Thyroid gland (tissue), 4 donors: ENCODE measurements around the gene LDLR. TPM values are rescaled to one million over a fixed set of nuclear protein-coding genes. Genes with fewer than 3 reads are reported as not detected.
"Not testable (repeated sequence)": the region's sequence is repeated elsewhere in the genome, so short reads cannot be mapped to it uniquely, and the experiment has no call there.

Experiments used
- DNase-seq, 2 donors: peaks; one replicate each; pipeline ENCODE4 v3.0.0-alpha.2; 2019
- H3K27ac ChIP-seq, 3 donors: fragments of 200-600 bp; sonication (generic); 1 replicate in 2 of 3; 2 replicates in 1 of 3; pipeline ENCODE4 v1.5.1; 2016 to 2019; ENCODE audit warnings: mild to moderate bottlenecking in 1 of 3, moderate library complexity in 1 of 3
- H3K27me3 ChIP-seq: fragments of 200-600 bp; sonication (generic); one replicate; pipeline ENCODE4 v1.5.1; 2019
- H3K36me3 ChIP-seq, 2 donors: fragments of 200-600 bp; sonication (generic); one replicate each; pipeline ENCODE4 v1.5.1; 2016 to 2019
- H3K4me1 ChIP-seq, 2 donors: fragments of 200-600 bp; sonication (generic); one replicate each; pipeline ENCODE4 v1.5.1; 2017 to 2019
- H3K4me3 ChIP-seq, 3 donors: fragments of 200-600 bp; sonication (generic); replicated peaks in 1 of 3; 1 replicate in 2 of 3; 2 replicates in 1 of 3; pipeline ENCODE4 v1.5.1; 2016; ENCODE audit warnings: mild to moderate bottlenecking in 1 of 3
- H3K9me3 ChIP-seq: fragments of 200-600 bp; sonication (generic); one replicate; pipeline ENCODE4 v1.5.1; 2017
- POLR2A ChIP-seq, 2 donors: fragments of 450-650 bp; IDR thresholded peaks; one replicate each; pipeline ENCODE4 v1.6.1; 2017; ENCODE audit warnings: antibody characterized with exemption in 2 of 2, mild to moderate bottlenecking in 2 of 2, moderate library complexity in 1 of 2
- WGBS, 2 donors: methylation state at CpG; one replicate each; pipeline ENCODE4 v1.1.5; 2017; 5-methylcytosine and 5-hydroxymethylcytosine counted together
- intact Hi-C: fragments of 100-400 bp; cut with DNase I; formaldehyde crosslinking; loops from one replicate; pipeline ENCODE4 v1.15.1; 2023
- total RNA-seq, 4 donors: library from RNA; depleted of rRNA; stranded (reverse); fragments of >200 nt; gene quantifications; one replicate each; pipeline ENCODE4 v1.2.3, GENCODE V29; 2016
- TF ChIP-seq, protein P1 (sequence below), 6 experiments: fragments of 200-600 bp in 3 of 6; fragments of 450-650 bp in 3 of 6; sonication (generic) in 3 of 6; IDR thresholded peaks; one replicate each; pipeline ENCODE4 v1.5.1; 2016 to 2019; ENCODE audit warnings: antibody characterized with exemption in 6 of 6, mild to moderate bottlenecking in 2 of 6, inconsistent platforms in 1 of 6, moderate library complexity in 1 of 6

LDLR gene
- total RNA-seq, 4 donors from 2014 or later = 8.7 to 39.1 (median 20.3) TPM

DNA sequence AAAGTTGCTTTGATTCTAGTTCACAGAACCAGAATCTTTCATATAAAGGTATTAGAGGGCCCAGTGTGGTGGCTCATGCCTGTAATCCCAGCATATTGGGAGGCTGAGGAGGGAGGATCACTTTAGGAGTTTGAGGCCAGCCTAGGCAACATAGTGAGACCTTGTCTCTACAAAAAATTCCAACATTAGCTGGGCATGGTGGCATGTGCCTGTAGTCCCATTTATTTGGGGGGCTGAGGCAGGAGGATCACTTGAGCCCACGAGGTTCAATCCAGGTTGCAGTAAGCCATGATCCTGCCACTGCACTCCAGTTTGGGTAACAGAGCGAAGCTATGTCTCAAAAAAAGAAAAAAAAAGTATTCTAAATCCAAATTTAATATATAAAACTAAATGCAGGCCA lies 9.1 kb downstream of the LDLR start:
- no peaks in the 10 kb centered on the region for H3K27me3 ChIP-seq
- WGBS, 2 donors = 96 to 100% methylated on average over 2 of the region's 2 CpGs
- H3K27ac ChIP-seq = no peak overlapping the region
- no peaks in the 10 kb centered on the region for H3K9me3 ChIP-seq
- intact Hi-C loops = no loop called here
- H3K4me1 ChIP-seq = peaks cover 27 to 32% of the 10 kb centered on the region in 2 donors
- DNase-seq = no peak
- no peak overlapping the region for H3K4me3 ChIP-seq
- peaks cover 0 to 6% of the 10 kb centered on the region in 2 donors for H3K36me3 ChIP-seq
- TF ChIP-seq, protein P1, sequence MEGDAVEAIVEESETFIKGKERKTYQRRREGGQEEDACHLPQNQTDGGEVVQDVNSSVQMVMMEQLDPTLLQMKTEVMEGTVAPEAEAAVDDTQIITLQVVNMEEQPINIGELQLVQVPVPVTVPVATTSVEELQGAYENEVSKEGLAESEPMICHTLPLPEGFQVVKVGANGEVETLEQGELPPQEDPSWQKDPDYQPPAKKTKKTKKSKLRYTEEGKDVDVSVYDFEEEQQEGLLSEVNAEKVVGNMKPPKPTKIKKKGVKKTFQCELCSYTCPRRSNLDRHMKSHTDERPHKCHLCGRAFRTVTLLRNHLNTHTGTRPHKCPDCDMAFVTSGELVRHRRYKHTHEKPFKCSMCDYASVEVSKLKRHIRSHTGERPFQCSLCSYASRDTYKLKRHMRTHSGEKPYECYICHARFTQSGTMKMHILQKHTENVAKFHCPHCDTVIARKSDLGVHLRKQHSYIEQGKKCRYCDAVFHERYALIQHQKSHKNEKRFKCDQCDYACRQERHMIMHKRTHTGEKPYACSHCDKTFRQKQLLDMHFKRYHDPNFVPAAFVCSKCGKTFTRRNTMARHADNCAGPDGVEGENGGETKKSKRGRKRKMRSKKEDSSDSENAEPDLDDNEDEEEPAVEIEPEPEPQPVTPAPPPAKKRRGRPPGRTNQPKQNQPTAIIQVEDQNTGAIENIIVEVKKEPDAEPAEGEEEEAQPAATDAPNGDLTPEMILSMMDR (IDR thresholded peaks at IDR 0.05) = no peak
- no peak for TF ChIP-seq POLR2A (IDR thresholded peaks at IDR 0.05)

DNA sequence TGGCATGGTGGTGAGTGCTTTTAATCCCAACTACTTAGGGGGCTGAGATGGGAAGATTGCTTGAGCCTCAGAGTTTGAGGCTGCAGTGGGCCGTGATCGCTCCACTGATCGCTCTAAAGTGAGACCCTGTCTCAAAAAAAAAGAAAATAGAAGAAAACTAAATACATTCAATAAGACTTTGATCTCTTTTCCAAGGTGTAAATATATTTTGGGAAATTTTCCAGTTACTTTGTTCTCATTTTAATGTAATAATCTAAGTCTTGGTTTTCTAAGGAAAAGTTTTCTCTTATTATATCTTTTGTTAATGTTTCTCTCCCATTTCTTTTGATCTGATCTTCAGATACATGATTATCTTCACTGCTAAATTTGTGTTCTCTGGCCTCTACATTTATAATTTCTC lies 9.6 kb downstream of the LDLR start:
- WGBS, 2 donors = 82 to 97% methylated on average over 3 of the region's 3 CpGs
- TF ChIP-seq, protein P1 (IDR thresholded peaks at IDR 0.05) = no peak
- Histone ChIP-seq H3K4me1 (peaks cover 27 to 32% of the 10 kb centered on the region in 2 donors), H3K36me3 (peaks cover 0 to 6% of the 10 kb centered on the region in 2 donors), H3K27ac (no peak overlapping the region), H3K4me3 (no peak overlapping the region), H3K27me3 (no peaks in the 10 kb centered on the region), H3K9me3 (no peaks in the 10 kb centered on the region)
- no peak for DNase-seq
- intact Hi-C loops = no loop called here

DNA sequence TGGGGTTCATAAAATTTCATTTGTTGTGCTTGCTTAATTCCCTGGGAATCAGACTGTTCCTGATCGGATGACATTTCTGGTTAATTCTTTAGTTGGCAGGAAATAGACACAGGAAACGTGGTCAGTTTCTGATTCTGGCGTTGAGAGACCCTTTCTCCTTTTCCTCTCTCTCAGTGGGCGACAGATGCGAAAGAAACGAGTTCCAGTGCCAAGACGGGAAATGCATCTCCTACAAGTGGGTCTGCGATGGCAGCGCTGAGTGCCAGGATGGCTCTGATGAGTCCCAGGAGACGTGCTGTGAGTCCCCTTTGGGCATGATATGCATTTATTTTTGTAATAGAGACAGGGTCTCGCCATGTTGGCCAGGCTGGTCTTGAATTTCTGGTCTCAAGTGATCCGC lies 10.8 kb downstream of the LDLR start:
- H3K27ac ChIP-seq = no peak overlapping the region
- WGBS, 2 donors = 80 to 84% methylated on average over 12 of the region's 12 CpGs
- H3K27me3 ChIP-seq = no peaks in the 10 kb centered on the region
- DNase-seq = no peak
- no peak for TF ChIP-seq POLR2A (IDR thresholded peaks at IDR 0.05)
- TF ChIP-seq, protein P1 (IDR thresholded peaks at IDR 0.05) = no peak
- no peaks in the 10 kb centered on the region for H3K9me3 ChIP-seq
- no peak overlapping the region for H3K4me3 ChIP-seq
- H3K36me3 ChIP-seq = peaks cover 2 to 9% of the 10 kb centered on the region in 2 donors
- intact Hi-C loops = no loop called here
- H3K4me1 ChIP-seq = peaks cover 21 to 24% of the 10 kb centered on the region in 2 donors

DNA sequence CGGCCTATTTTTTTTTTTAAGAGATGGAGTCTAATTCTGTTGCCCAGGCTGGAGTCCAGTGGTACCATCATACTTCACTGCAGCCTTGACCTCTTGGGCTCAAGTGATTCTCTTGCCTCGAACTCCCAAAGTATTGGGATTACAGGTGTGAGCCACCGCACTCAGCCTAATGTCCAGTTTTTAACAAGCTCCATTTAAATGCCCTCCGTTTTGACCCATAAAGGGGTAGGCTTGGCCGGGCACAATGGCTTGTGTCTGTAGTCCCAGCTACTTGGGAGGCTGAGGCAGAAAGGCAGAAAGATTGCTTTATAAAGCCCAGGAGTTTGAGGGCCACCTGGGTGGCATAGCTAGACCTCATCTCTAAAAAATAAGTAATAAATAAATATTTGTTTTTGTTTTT lies 11.8 kb downstream of the LDLR start:
- intact Hi-C loops = no loop called here
- Histone ChIP-seq H3K27ac (no peak overlapping the region), H3K4me1 (peaks cover 12 to 14% of the 10 kb centered on the region in 2 donors), H3K9me3 (no peaks in the 10 kb centered on the region), H3K36me3 (peaks cover 6 to 13% of the 10 kb centered on the region in 2 donors), H3K27me3 (no peaks in the 10 kb centered on the region), H3K4me3 (no peak overlapping the region)
- 95 to 96% methylated on average over 5 of the region's 5 CpGs for WGBS, 2 donors
- no peak for TF ChIP-seq POLR2A (IDR thresholded peaks at IDR 0.05)
- TF ChIP-seq, protein P1 (IDR thresholded peaks at IDR 0.05) = no peak
- no peak for DNase-seq

- H3K9me3 ChIP-seq = no peaks in the 10 kb centered on the region
- peaks cover 15 to 31% of the 10 kb centered on the region in 2 donors for H3K36me3 ChIP-seq
- no peak for TF ChIP-seq POLR2A (IDR thresholded peaks at IDR 0.05)
- H3K27me3 ChIP-seq = no peaks in the 10 kb centered on the region
- intact Hi-C loops = no loop called here
- no peaks in the 10 kb centered on the region for H3K4me1 ChIP-seq
- 94% methylated on average over 14 to 16 of the region's 16 CpGs for WGBS, 2 donors
- no peak overlapping the region for H3K27ac ChIP-seq
- H3K4me3 ChIP-seq = no peak overlapping the region
- DNase-seq = no peak
Measured at GRCh38 chr19:11102944-11103343, 13.7 kb downstream of the LDLR start.

DNA sequence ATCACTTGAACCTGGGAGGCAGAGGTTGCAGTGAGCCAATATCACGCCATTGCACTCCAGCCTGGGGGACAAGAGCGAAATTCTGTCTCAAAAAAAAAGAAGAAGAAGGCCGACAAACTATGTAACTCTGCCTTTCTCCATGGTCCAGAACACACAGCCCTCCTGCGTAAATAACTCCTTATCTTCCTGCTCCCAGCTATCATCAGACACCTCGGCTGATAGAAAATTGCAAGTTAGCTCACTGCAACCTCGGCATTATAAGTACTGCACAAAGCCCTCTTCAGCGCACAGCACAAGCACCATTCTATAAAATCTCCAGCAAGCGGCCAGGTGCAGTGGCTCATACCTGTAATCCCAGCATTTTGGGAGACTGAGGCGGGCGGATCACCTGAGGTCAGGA lies 14.4 kb downstream of the LDLR start:
- WGBS, 2 donors = 89 to 91% methylated on average over 10 of the region's 10 CpGs
- intact Hi-C loops, DNase-seq, H3K27ac ChIP-seq, H3K4me1 ChIP-seq, H3K4me3 ChIP-seq, H3K9me3 ChIP-seq, H3K27me3 ChIP-seq: not testable (repeated sequence)
- H3K36me3 ChIP-seq = peaks cover 20 to 36% of the 10 kb centered on the region in 2 donors
